HUES48 (cell line): ENCODE results near the gene DDRGK1.

Experiments used
- H3K27ac ChIP-seq: one replicate; pipeline ENCODE4 v1.7.0; 2013; ENCODE audit warnings: low read depth, low read length, inconsistent platforms
- H3K27me3 ChIP-seq: 2 replicates; pipeline ENCODE4 v1.6.1; 2013; ENCODE audit warnings: mild to moderate bottlenecking, low read length; ENCODE audit not compliant: control insufficient read depth, insufficient read depth
- H3K36me3 ChIP-seq: 2 replicates; pipeline ENCODE4 v1.6.1; 2013; ENCODE audit warnings: low read length; ENCODE audit not compliant: control insufficient read depth, insufficient read depth
- H3K4me1 ChIP-seq: 2 replicates; pipeline ENCODE4 v1.6.1; 2013; ENCODE audit warnings: mild to moderate bottlenecking, low read length; ENCODE audit not compliant: control insufficient read depth, insufficient read depth
- H3K4me3 ChIP-seq: 2 replicates; pipeline ENCODE4 v1.5.1; 2013; ENCODE audit warnings: mild to moderate bottlenecking, low read depth, low read length
- H3K9ac ChIP-seq: 2 replicates; pipeline ENCODE4 v1.6.1; 2013; ENCODE audit warnings: mild to moderate bottlenecking, low read depth, low read length, moderate library complexity
- H3K9me3 ChIP-seq: 2 replicates; pipeline ENCODE4 v1.6.1; 2013; ENCODE audit warnings: low read length; ENCODE audit not compliant: control insufficient read depth, insufficient read depth

The DDRGK1 gene

GRCh38 chr20:3233131-3233990 is 28.9 kb upstream of the DDRGK1 start:
- H3K27ac ChIP-seq: no peak overlapping the region
- peaks cover 25% of the 10 kb centered on the region; the same call in 1 of the 2 replicates for H3K36me3 ChIP-seq
- peaks cover 6% of the 10 kb centered on the region; the same call in 1 of the 2 replicates for H3K4me1 ChIP-seq
- peaks cover 19% of the 10 kb centered on the region for H3K27me3 ChIP-seq
- H3K9ac ChIP-seq: no peak overlapping the region
- no peak overlapping the region for H3K4me3 ChIP-seq
- H3K9me3 ChIP-seq: no peaks in the 10 kb centered on the region

DNA sequence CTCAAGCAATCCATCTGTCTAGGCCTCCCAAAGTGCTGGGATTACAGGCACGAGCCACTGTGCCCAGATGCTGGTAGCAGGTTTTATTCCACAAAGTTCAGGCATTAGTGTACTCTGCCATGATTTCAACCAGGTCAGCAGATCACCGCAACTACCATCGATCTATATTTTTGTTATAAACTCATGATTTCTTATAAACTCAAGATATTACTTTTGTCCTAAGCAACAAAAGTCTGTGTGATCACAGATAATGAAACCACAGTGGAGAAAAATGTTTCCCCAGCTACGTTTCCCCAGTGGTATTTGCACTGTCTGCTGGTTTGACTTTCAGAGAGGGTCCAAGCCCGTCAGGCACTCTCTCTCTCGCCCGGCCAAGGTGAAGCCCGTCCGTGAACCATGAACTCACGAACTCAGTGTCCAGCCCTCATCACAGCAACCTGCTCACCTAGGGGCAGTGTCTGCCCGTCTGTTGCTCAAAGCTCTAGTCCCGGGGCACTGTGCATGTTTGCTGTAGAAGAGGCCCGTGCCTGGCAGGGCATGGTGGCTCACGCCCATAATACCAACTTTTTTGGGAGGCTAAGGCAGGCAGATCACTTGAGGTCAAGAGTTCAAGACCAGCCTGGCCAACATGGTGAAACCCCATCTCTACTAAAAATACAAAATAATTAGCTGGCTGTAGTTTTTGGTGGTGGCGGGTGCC is 27.6 kb upstream of the DDRGK1 start:
- H3K36me3 ChIP-seq: peaks cover 27% of the 10 kb centered on the region
- peaks cover 6% of the 10 kb centered on the region for H3K27me3 ChIP-seq

DNA sequence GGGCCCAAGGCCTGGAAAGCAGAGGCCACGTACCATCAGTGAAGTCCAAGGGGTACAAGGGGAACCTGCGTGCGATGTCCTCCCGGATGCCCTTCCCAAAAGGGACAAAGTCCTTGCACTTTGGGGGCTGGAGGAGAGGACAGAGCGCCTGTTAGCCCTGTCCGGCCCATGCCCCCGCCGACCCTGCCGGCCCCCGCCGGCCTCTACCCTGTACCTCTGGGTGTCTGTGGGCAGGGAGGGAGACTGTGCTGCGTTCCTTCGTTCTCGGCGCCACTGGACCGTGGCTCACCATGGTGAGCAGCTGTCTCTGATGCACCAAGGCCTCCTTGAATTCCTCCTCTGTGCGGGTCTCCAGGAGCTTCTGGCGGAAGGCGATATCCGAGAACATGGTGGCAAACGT is 26.6 kb upstream of the DDRGK1 start:
- peaks cover 29% of the 10 kb centered on the region for H3K36me3 ChIP-seq

More for the DNA sequence above, 27.6 kb upstream of the DDRGK1 start:
- H3K27ac ChIP-seq: no peak overlapping the region
- H3K9me3 ChIP-seq: no peaks in the 10 kb centered on the region
- no peak overlapping the region for H3K4me3 ChIP-seq
- H3K9ac ChIP-seq: no peak overlapping the region
- no peaks in the 10 kb centered on the region for H3K4me1 ChIP-seq

GRCh38 chr20:3229798-3230197 is 25.3 kb upstream of the DDRGK1 start:
- no peaks in the 10 kb centered on the region for H3K27me3 ChIP-seq
- no peak overlapping the region for H3K4me3 ChIP-seq
- H3K4me1 ChIP-seq: no peaks in the 10 kb centered on the region
- peaks cover 29% of the 10 kb centered on the region for H3K36me3 ChIP-seq
- no peak overlapping the region for H3K27ac ChIP-seq
- no peaks in the 10 kb centered on the region for H3K9me3 ChIP-seq
- H3K9ac ChIP-seq: no peak overlapping the region

More for the DNA sequence above, 26.6 kb upstream of the DDRGK1 start:
- Histone ChIP-seq H3K4me3 (no peak overlapping the region), H3K9ac (no peak overlapping the region), H3K27ac (no peak overlapping the region), H3K9me3 (no peaks in the 10 kb centered on the region), H3K27me3 (no peaks in the 10 kb centered on the region), H3K4me1 (no peaks in the 10 kb centered on the region)

DNA sequence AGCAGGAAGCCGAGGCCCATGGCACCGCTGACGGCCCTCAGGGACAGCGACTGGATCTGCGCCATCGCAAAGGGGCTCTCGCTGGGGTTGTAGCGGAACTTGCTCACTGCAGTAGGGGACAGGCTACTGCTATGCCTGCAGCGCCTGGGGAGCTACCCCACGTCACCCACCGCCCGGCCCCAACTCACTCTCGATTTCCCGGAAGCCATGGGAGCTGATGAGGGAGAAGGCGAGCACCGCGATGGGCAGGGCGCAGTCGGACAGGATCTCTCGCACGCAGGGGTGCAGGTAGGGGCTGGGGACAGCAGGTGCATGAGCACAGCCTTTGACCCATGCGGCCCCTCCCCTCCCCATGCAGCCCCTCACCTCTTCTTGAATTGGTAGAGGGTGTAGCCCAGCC is 24.7 kb upstream of the DDRGK1 start:
- Histone ChIP-seq H3K36me3 (peaks cover 29% of the 10 kb centered on the region), H3K9me3 (no peaks in the 10 kb centered on the region), H3K4me3 (no peak overlapping the region), H3K27ac (no peak overlapping the region), H3K27me3 (no peaks in the 10 kb centered on the region), H3K9ac (no peak overlapping the region), H3K4me1 (no peaks in the 10 kb centered on the region)

GRCh38 chr20:3228750-3229032 is 24.2 kb upstream of the DDRGK1 start:
- H3K27me3 ChIP-seq: no peaks in the 10 kb centered on the region
- peaks cover 29% of the 10 kb centered on the region for H3K36me3 ChIP-seq
- no peak overlapping the region for H3K27ac ChIP-seq
- no peak overlapping the region for H3K4me3 ChIP-seq
- no peaks in the 10 kb centered on the region for H3K4me1 ChIP-seq
- no peaks in the 10 kb centered on the region for H3K9me3 ChIP-seq
- H3K9ac ChIP-seq: no peak overlapping the region

- peaks cover 34% of the 10 kb centered on the region for H3K36me3 ChIP-seq
- no peaks in the 10 kb centered on the region for H3K27me3 ChIP-seq
- no peak overlapping the region for H3K4me3 ChIP-seq
- no peak overlapping the region for H3K27ac ChIP-seq
- H3K9ac ChIP-seq: no peak overlapping the region
- H3K4me1 ChIP-seq: no peaks in the 10 kb centered on the region
- H3K9me3 ChIP-seq: no peaks in the 10 kb centered on the region
These were observed 23.7 kb upstream of the DDRGK1 start for GRCh38 chr20:3227936-3228749.

GRCh38 chr20:3227506-3227905 is 23.0 kb upstream of the DDRGK1 start:
- Histone ChIP-seq H3K4me1 (no peaks in the 10 kb centered on the region), H3K27ac (no peak overlapping the region), H3K4me3 (no peak overlapping the region), H3K9ac (no peak overlapping the region), H3K27me3 (no peaks in the 10 kb centered on the region), H3K9me3 (no peaks in the 10 kb centered on the region), H3K36me3 (peaks cover 40% of the 10 kb centered on the region)

GRCh38 chr20:3226864-3227263 is 22.4 kb upstream of the DDRGK1 start:
- Histone ChIP-seq H3K4me3 (no peak overlapping the region), H3K4me1 (no peaks in the 10 kb centered on the region), H3K27me3 (no peaks in the 10 kb centered on the region), H3K27ac (no peak overlapping the region), H3K9me3 (no peaks in the 10 kb centered on the region), H3K9ac (no peak overlapping the region), H3K36me3 (peaks cover 40% of the 10 kb centered on the region)

GRCh38 chr20:3226093-3226492 is 21.6 kb upstream of the DDRGK1 start:
- Histone ChIP-seq H3K9me3 (no peaks in the 10 kb centered on the region), H3K9ac (no peak overlapping the region), H3K36me3 (peaks cover 42% of the 10 kb centered on the region), H3K4me3 (no peak overlapping the region), H3K4me1 (no peaks in the 10 kb centered on the region), H3K27me3 (no peaks in the 10 kb centered on the region), H3K27ac (no peak overlapping the region)
